GM19328 (cell line): ENCODE measurements around the gene PVALB.

Source experiments
- ATAC-seq: cut with Tn5 transposase; IDR thresholded peaks from one replicate; pipeline ENCODE4 v1.9.1; 2021; ENCODE audit warnings: mild to moderate bottlenecking, moderate library complexity; ENCODE audit not compliant: unreplicated experiment

PVALB gene

GRCh38 chr22:36775586-36775963 lies 41.3 kb downstream of the PVALB start:
- peak; percentile 10 for ATAC-seq

- no peak for ATAC-seq
Measured at GRCh38 chr22:36773935-36774334, 42.9 kb downstream of the PVALB start.

- ATAC-seq, result no peak
Measured at GRCh38 chr22:36772451-36772850, 44.4 kb downstream of the PVALB start.

- no peak for ATAC-seq
Measured at GRCh38 chr22:36771356-36772063, 45.3 kb downstream of the PVALB start.

GRCh38 chr22:36770513-36771231 lies 46.2 kb downstream of the PVALB start:
- no peak for ATAC-seq

- ATAC-seq, result no peak
Measured at GRCh38 chr22:36769541-36770512, 47.0 kb downstream of the PVALB start.

DNA sequence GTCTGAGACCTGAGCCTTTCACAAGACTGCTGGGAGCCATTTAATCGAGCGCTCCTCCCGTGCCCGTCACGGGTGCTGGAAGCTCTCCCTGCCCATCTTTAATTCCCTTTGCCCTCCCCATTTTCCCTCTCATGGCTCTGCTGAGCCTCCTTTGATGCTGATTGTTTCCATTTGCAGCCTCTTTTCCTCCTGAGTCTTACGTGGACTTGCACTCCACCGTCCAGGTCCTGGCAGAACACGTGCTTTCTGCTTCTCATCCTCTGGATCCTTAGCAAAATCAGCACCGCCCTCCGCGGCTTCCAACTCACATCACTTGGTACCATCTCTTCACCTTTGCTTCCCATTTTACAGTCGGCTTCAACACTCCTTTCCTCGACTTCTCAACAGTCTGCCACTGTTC lies 48.2 kb downstream of the PVALB start:
- no peak for ATAC-seq

DNA sequence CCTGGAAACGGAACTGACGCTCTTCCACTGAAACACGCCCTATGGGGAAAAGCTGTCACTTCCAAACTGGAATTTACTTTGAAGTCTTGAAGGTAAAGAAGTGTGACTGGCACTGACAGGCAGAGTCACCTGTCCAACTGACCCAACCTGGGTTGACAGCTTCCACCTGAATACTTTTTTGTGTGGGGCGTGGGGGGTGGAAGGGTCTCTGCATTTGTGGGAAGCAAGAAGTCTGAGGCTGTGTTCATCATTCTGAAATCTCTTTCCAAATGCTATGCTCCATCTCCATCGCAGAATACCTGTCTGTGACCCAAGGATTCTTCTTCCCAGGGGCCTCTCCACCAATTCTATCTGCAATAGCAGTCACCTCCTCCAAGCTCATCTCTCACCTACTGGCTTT lies 48.7 kb downstream of the PVALB start:
- ATAC-seq, result no peak

DNA sequence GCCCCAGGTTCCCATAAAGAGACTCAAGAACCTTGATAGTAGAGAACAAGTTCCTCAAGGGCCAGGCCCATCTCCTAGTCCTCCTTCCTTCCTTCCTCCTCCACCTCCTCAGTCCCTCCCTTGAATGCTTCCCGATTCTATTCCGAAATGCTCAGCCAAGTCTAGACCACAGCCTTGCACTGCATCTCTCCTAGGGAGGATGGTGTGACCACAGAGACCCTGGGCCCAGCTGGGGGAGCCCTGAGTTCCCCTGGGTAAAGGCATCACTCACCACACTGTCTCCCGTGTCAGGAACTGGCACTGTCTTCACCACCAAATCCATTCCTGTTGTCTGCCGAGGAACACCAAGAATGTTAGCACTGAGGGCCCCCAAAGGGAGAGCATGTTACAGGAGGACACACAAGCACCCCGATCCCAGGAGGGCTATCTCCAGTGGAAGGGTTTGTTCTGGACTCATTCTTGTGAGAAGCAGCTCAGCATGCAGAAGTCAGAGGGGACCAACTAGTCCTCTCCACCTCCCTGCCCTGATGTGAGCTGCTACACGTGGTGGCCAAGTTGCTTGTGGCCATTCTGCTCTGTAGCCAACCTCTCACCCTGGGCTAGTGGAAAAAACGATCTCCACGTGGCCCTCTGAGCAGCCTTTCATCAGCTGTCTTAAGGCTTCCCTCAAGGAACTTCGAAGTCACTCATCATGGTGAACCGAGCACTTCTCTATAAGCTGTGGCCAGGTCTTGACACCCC lies 49.6 kb downstream of the PVALB start:
- no peak for ATAC-seq

DNA sequence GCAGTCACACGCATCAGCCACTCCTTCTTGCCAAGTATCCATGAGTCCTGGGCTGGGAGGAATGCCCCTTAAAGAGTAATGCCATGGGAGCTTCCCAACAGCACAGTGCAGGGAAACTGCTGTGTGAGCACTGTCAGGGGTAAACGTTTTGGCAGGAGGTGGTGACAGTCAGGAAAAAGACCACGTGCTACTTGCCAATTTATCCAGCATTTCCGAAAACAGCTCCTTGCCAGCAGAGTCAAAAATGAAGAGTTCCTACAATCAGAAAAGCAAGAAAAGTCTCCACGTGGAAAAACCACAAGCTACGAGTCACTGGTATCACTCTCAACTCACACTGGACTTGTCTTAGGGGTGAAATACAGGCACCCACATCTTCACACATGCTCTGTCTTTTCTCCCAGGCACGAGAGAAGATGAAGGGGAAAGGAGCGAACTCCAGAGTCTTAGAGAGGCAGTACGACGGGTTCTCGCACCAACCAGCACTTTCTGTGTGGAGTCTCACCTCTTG lies 50.8 kb downstream of the PVALB start:
- no peak for ATAC-seq

DNA sequence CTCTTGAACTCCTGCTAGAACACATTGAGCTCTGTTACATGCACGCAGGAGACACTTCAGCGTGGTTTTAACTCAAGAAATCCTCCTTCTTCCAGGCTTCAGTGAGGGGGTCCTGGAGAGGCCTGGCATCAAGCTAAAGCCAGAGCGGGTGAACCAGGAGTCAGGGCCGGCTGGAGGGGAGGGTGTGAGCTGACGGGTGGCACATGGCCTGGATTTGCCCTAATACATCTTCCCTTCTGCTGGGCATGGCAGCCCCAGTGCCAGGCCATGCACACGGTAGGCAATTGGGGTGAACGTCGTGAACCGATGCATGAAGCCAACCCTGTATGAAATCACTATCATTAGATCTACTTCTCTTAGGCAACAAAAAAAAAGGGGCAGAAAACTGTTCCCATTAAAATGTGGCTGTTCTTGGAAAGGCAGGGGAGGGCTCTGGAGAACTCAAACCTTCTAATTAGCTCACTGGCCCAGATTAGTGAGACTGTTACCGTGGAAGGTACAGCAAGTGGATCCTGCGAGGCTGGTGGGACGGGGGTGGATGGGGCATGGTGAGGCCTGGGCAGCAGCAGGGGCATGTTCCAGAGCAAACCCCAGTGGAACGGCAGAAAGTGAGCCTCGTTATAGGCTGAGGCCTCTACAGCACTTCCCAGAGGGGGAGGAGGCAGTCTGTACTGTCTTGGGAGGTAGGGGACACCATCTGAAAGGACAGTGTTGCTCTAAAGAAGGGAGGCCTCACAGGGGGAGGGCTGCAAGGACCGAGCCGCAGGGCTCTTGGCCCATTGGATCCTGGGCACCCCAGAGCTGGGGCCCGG lies 51.5 kb downstream of the PVALB start:
- ATAC-seq, result no peak

- ATAC-seq, result no peak
Measured at GRCh38 chr22:36764641-36765040, 52.2 kb downstream of the PVALB start.

GRCh38 chr22:36764060-36764459 lies 52.8 kb downstream of the PVALB start:
- no peak for ATAC-seq

- ATAC-seq, result no peak
Measured at GRCh38 chr22:36763576-36763975, 53.3 kb downstream of the PVALB start.

GRCh38 chr22:36762687-36763260 lies 54.1 kb downstream of the PVALB start:
- no peak for ATAC-seq

DNA sequence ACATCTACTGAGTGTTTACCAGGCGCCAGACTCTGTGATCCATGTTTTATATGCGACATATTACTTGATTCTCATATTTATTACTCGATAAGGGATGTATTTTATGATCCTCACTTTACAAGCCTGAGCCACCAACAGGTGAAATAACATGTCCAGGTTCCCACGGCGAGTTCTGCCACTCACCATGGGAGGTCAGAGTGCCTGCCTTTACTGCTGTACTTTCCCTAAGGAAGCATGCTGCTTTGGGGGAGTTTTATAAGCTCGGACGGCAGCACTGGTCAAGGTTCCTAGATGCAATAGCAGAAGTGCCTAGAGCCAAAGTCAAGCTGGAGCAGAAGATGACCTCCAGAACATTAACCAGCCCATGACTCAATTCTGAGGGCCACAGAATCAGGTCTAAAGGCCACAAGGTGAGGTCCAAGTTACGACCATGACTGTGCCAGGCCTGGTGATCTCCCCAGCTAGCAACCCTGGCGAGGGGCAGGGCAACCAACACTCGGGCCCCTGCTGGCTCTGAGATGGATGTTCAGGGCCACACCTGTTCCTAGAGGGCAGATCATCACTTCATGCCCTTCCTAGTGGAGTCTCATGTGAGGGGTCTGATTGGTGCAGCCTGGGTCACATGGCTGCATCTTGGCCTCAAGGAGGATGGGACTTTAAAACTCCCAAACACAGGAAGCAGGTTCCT lies 55.1 kb downstream of the PVALB start:
- no peak for ATAC-seq

DNA sequence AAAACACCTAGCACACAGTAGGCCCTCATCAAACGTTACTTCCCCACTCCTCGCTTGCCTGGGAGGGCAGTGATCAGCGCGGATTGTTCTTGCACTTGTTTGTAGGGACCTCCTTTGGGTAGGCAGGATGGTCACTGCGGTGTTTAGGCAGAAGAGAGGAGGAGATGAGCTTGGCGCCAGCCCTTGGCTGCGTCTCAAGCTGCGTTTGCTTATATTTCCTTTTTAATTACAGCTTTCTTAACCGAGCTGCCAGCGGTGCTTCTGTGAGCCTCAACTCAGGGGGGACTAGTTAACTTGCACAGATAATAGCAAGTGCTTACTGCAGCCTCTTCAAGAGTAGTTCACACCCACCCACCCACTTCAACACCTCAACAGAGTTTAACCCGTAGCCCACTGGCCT lies 56.0 kb downstream of the PVALB start:
- ATAC-seq, result no peak

- no peak for ATAC-seq
Measured at GRCh38 chr22:36759481-36760159, 57.2 kb downstream of the PVALB start.
